ENCODE results near the gene LECT2.

Gene LECT2

DNA sequence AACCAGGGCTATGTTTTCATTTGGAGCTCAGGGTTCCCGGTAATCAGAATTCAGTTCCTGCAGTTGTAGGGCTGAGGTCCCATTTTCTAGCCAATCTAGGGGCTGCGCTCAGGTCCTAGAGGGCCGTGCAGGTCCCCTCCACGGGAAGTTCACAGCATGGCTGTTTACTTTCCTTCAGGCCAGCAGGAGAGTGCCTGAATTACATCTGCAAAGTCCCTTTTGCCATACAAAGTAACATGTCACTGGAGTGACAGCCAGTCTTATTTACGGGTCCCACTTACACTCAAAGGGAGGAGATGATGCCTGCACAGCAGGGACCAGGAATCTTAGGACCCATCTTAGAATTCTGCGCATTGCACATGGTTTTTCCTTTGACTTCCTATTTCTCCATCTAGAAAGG, 44.1 kb upstream of the LECT2 start:
- in situ Hi-C loops (cut with MboI; ENCODE audit: low pct_unique_long_range_greater_than_20kb, low sequenced_read_pairs, unreplicated experiment): no loop called here
- TF ChIP-seq, protein P1, sequence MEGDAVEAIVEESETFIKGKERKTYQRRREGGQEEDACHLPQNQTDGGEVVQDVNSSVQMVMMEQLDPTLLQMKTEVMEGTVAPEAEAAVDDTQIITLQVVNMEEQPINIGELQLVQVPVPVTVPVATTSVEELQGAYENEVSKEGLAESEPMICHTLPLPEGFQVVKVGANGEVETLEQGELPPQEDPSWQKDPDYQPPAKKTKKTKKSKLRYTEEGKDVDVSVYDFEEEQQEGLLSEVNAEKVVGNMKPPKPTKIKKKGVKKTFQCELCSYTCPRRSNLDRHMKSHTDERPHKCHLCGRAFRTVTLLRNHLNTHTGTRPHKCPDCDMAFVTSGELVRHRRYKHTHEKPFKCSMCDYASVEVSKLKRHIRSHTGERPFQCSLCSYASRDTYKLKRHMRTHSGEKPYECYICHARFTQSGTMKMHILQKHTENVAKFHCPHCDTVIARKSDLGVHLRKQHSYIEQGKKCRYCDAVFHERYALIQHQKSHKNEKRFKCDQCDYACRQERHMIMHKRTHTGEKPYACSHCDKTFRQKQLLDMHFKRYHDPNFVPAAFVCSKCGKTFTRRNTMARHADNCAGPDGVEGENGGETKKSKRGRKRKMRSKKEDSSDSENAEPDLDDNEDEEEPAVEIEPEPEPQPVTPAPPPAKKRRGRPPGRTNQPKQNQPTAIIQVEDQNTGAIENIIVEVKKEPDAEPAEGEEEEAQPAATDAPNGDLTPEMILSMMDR (IDR thresholded peaks at IDR 0.05; ENCODE audit: extremely low read depth, insufficient read depth, missing control alignments): no peak
- DNase-seq (ENCODE audit: low spot score): no peak

DNA sequence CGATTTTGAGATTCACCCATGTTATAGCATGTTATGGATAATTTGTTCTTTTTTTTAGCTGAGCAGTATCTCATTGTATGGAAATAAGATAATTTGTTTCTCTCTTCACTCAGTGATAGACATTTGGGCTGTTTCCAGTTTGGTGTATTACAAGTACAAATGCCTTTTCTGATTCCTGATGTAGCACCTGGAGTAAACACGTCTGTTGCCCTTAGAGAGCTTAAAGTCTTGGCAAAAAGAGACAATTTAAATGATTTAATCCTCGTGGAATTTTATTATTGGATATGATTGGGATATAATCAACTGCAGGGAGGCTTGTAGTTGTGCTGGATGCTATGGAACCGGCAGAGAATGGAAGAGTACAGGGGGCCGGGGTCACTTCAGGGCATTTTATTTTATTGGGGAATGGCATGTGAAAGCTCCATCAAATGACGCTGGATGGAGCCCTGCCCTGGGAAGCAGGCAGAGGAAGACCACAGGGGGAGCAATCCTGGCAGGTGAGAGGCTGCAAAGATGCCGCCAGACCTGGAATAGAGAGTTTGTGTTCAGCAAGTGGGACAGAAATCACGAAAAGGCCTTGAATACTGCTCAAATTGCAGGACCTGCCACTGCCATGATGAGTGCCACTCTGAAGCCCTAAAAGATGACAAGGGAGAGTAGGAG, 43.0 kb upstream of the LECT2 start:
- in situ Hi-C loops (cut with MboI; ENCODE audit: low pct_unique_long_range_greater_than_20kb, low sequenced_read_pairs, unreplicated experiment): no loop called here
- DNase-seq (ENCODE audit: low spot score): no peak
- TF ChIP-seq, protein P1 (IDR thresholded peaks at IDR 0.05; ENCODE audit: extremely low read depth, insufficient read depth, missing control alignments): no peak

GRCh38 chr5:135996611-135997010, 41.8 kb upstream of the LECT2 start:
- TF ChIP-seq, protein P1 (IDR thresholded peaks at IDR 0.05; ENCODE audit: extremely low read depth, insufficient read depth, missing control alignments): no peak
- in situ Hi-C loops (cut with MboI; ENCODE audit: low pct_unique_long_range_greater_than_20kb, low sequenced_read_pairs, unreplicated experiment): no loop called here
- no peak for DNase-seq (ENCODE audit: low spot score)

- DNase-seq (ENCODE audit: low spot score): no peak
- TF ChIP-seq, protein P1 (IDR thresholded peaks at IDR 0.05; ENCODE audit: extremely low read depth, insufficient read depth, missing control alignments): no peak
- in situ Hi-C loops (cut with MboI; ENCODE audit: low pct_unique_long_range_greater_than_20kb, low sequenced_read_pairs, unreplicated experiment): no loop called here
Observed at GRCh38 chr5:135995976-135996375, 41.2 kb upstream of the LECT2 start.

DNA sequence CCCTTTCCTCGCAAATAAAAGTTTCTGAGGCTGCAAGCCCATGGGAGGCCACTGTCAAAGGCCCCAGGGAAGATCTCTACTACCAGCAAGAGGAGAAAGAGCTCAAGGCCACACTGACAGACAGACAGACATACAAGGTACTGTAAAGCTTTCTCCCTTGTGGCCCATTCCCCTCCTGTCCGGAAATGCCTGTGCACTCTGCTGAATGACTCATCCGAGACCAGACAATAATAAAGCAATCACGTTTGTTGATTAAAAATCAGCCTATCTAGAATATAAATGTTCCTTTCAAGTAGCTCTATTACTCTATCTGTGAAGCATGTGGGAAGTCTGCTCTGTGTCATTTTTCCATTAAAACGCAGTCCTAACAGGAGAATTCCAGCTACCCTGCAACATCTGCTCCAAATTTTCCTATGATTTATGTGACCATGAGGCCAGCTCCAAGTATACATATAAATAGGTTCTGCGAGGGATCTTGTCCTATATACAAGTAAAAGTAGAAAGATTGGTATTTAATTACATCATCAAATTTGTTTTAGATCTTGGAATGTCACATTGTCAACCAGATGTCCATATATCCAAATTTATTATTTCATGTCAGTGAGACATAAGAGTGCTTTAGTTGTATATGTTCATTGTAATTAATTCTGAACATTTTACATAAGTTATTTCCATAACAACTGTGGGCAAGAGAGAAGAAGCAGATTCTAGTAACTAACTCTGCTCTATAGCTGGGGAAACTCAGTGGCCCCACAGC, 39.3 kb upstream of the LECT2 start:
- no peak for DNase-seq (ENCODE audit: low spot score)
- in situ Hi-C loops (cut with MboI; ENCODE audit: low pct_unique_long_range_greater_than_20kb, low sequenced_read_pairs, unreplicated experiment): no loop called here
- TF ChIP-seq, protein P1 (IDR thresholded peaks at IDR 0.05; ENCODE audit: extremely low read depth, insufficient read depth, missing control alignments): no peak

- DNase-seq (ENCODE audit: low spot score): no peak
- in situ Hi-C loops (cut with MboI; ENCODE audit: low pct_unique_long_range_greater_than_20kb, low sequenced_read_pairs, unreplicated experiment): no loop called here
Observed at GRCh38 chr5:135993335-135993879, 38.6 kb upstream of the LECT2 start.

More at GRCh38 chr5:135993335-135993879, 38.6 kb upstream of the LECT2 start:
- TF ChIP-seq, protein P1 (IDR thresholded peaks at IDR 0.05; ENCODE audit: extremely low read depth, insufficient read depth, missing control alignments): no peak
